Activated CD4-positive, alpha-beta T cell treated with anti-CD3 and anti-CD28 coated beads, Interleukin-2, amount 50 U/mL, for 24 hours (primary cell): ENCODE results near the gene TSHZ1.
"Not testable (repeated sequence)": the region's sequence is repeated elsewhere in the genome, so short reads cannot be mapped to it uniquely, and the experiment has no call there.

Source experiments
- DNase-seq, 2 donors: peaks; one replicate each; pipeline ENCODE4 v3.0.0-alpha.2; 2020; ENCODE audit warnings: low read depth in 1 of 2, low spot score in 1 of 2

The TSHZ1 gene

GRCh38 chr18:75183524-75183923 is 27.1 kb upstream of the TSHZ1 start:
- no peak for DNase-seq

- DNase-seq, result no peak
Measured at GRCh38 chr18:75183973-75184493, 26.6 kb upstream of the TSHZ1 start.

- no peak for DNase-seq
Measured at GRCh38 chr18:75185460-75185859, 25.1 kb upstream of the TSHZ1 start.

GRCh38 chr18:75187702-75188101 is 22.9 kb upstream of the TSHZ1 start:
- not testable (repeated sequence) for DNase-seq

- no peak for DNase-seq
Measured at GRCh38 chr18:75189696-75190095, 20.9 kb upstream of the TSHZ1 start.

- DNase-seq, result no peak
Measured at GRCh38 chr18:75192899-75193298, 17.7 kb upstream of the TSHZ1 start.

- no peak for DNase-seq
Measured at GRCh38 chr18:75198036-75198435, 12.6 kb upstream of the TSHZ1 start.

- DNase-seq, result no peak
Measured at GRCh38 chr18:75199327-75199726, 11.3 kb upstream of the TSHZ1 start.

- DNase-seq, result no peak
Measured at GRCh38 chr18:75200071-75200470, 10.5 kb upstream of the TSHZ1 start.

- no peak for DNase-seq
Measured at GRCh38 chr18:75200605-75201280, 9.9 kb upstream of the TSHZ1 start.

GRCh38 chr18:75201282-75202270 is 9.0 kb upstream of the TSHZ1 start:
- no peak for DNase-seq

- DNase-seq, result no peak
Measured at GRCh38 chr18:75202696-75203365, 7.8 kb upstream of the TSHZ1 start.

GRCh38 chr18:75203416-75204268 is 7.0 kb upstream of the TSHZ1 start:
- DNase-seq, result no peak

GRCh38 chr18:75204269-75204731 is 6.3 kb upstream of the TSHZ1 start:
- DNase-seq, result no peak

- no peak for DNase-seq
Measured at GRCh38 chr18:75204732-75205513, 5.7 kb upstream of the TSHZ1 start.

- DNase-seq, result no peak
Measured at GRCh38 chr18:75205514-75206132, 5.0 kb upstream of the TSHZ1 start.

GRCh38 chr18:75206452-75207309 is 3.9 kb upstream of the TSHZ1 start:
- no peak for DNase-seq
